Heart right ventricle (tissue), 16 donors: ENCODE measurements around the gene MYH2. TPM values are rescaled to one million over a fixed set of nuclear protein-coding genes. Genes with fewer than 3 reads are reported as not detected.

Experiments used
- ATAC-seq, 8 donors: fragments of 200-7000 bp; cut with Tn5 transposase; one replicate each; pipeline ENCODE4 v1.9.1; 2020; ENCODE audit warnings: mild to moderate bottlenecking in 8 of 8, moderate library complexity in 8 of 8, moderate number of reproducible peaks in 1 of 8
- DNase-seq, 2 donors: peaks; one replicate each; pipeline ENCODE4 v3.0.0-alpha.2; 2020
- H3K27ac ChIP-seq, 10 donors: fragments of 200-600 bp; sonication (generic) in 2 of 10; one replicate each; pipeline versions ENCODE4 v1.5.0 to v1.8.0; 2020 to 2022; ENCODE audit warnings: mild to moderate bottlenecking in 3 of 10
- H3K27me3 ChIP-seq, 7 donors: fragments of 200-600 bp; one replicate each; pipeline ENCODE4 v1.8.0; 2021 to 2022; ENCODE audit warnings: mild to moderate bottlenecking in 2 of 7
- H3K36me3 ChIP-seq, 9 donors: fragments of 200-600 bp; sonication (generic) in 1 of 9; one replicate each; pipeline versions ENCODE4 v1.5.0 to v1.8.0; 2020 to 2022; ENCODE audit warnings: mild to moderate bottlenecking in 2 of 9
- H3K4me1 ChIP-seq, 9 donors: fragments of 200-600 bp; sonication (generic) in 1 of 9; one replicate each; pipeline versions ENCODE4 v1.5.0 to v1.8.0; 2020 to 2022; ENCODE audit warnings: mild to moderate bottlenecking in 4 of 9
- H3K4me3 ChIP-seq, 10 donors: fragments of 200-600 bp; sonication (generic) in 2 of 10; one replicate each; pipeline versions ENCODE4 v1.5.0 to v1.8.0; 2020 to 2022; ENCODE audit warnings: mild to moderate bottlenecking in 7 of 10, moderate library complexity in 2 of 10
- H3K9me3 ChIP-seq, 11 donors: fragments of 200-600 bp in 10 of 11; sonication (generic) in 2 of 11; one replicate each; pipeline versions ENCODE4 v1.5.0 to v1.8.0; 2013 to 2022; ENCODE audit warnings: mild to moderate bottlenecking in 2 of 11, control low read depth in 1 of 11, moderate library complexity in 1 of 11
- WGBS, 2 donors: extraction: QIAGEN DNeasy Blood & Tissue Kit; methylation state at CpG; one replicate each; pipeline ENCODE4 v1.1.7; 2013; ENCODE audit warnings: inconsistent platforms in 1 of 2; 5-methylcytosine and 5-hydroxymethylcytosine counted together
- intact Hi-C, 10 donors: fragments of 100-400 bp; cut with DNase I; formaldehyde crosslinking; loops; one replicate each; pipeline versions ENCODE4 v1.11.1 to v1.14.2; 2022
- polyA plus RNA-seq, 2 donors: library from polyadenylated mRNA; stranded (reverse); fragments of 200-250 nt; gene quantifications; one replicate each; pipeline ENCODE4 v1.2.3, GENCODE V29; 2013
- total RNA-seq, 10 donors: library from RNA; stranded (reverse); fragmentation: NEBNext Ultra II Directional in 3 of 10; extraction: Animal tissue kit (Norgen Biotek cat#: 25700) in 3 of 10; gene quantifications; one replicate each; pipeline versions ENCODE4 v1.2.1 to v1.2.4, GENCODE V29; 2021 to 2023
- TF ChIP-seq, protein P1 (sequence below), 9 donors: fragments of 200-600 bp; sonication (generic) in 2 of 9; IDR thresholded peaks; one replicate each; pipeline versions ENCODE4 v1.5.0 to v1.8.0; 2021 to 2022; ENCODE audit warnings: antibody characterized with exemption in 9 of 9, mild to moderate bottlenecking in 5 of 9, moderate library complexity in 1 of 9
- donor health status: Arrhythmogenic right ventricular cardiomyopathy.
- donor health status: ischemic (EF 13 %, LVEDD 7.1; RV severe dilation, severe dysfunction).
- donor health status: healthy with polysubstance abuse.
- donor health status: DM: no; HTN: yes; CAD: no.
- donor health status: DM: no; HTN: no; CAD: no.
- donor health status: ischemic (EF 25% LVEDD 6.9; RV normal size, moderate dysfunction).
- donor health status: ischemic (EF 25% LVEDD 5.7; RV mildly dilated, moderate dysfunction).
- donor health status: healthy.
- donor health status: DM: yes; HTN: yes; CAD: no.
- donor health status: Ischemic cardiomyopathy.
- donor health status: ischemic (EF 35%, LVEDD 5.7; RV mildly dilated, moderate dysfunction).
- donor health status: nonischemic (EF 11% LVEDD 7.7; RV severe dilation, severe dysfunction).
- donor health status: DM: yes; HTN: yes; CAD: no.
- donor health status: PGD.
- donor health status: ischemic (EF 29% LVEDD 5.4; RV normal size, mild dysfunction).
- donor health status: nonischemic (EF 23%, LVEDD 6.1; RV moderate dilation, normal function).

MYH2 gene
- total and polyA plus RNA-seq, 12 donors: 0.03 to 0.18 (median 0.05) TPM; not detected in 7

DNA sequence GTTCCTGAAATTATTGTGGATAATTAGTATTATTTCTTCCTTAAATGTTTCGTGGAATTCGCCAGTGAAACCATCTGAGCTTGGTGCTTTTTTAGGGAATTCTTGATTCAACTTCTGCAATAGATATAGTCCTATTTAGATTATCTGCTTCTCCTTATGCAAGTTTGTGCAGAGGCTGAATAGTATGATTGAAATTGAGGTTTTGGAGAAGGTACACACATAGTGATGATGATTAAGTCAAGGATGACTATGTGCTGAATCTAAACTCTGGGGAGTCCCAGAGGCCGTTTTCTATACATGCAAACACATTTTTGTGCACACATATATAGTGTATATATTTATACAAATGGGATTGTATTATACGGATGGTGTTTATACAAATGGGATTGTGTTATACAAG is 74.9 kb downstream of the MYH2 start:
- H3K4me3 ChIP-seq: no peak overlapping the region
- no peak for DNase-seq
- no peak overlapping the region for H3K27ac ChIP-seq
- no peaks in the 10 kb centered on the region for H3K4me1 ChIP-seq
- no peaks in the 10 kb centered on the region for H3K9me3 ChIP-seq
- ATAC-seq: no peak
- intact Hi-C loops: no loop called here
- 79 to 84% methylated on average over 4 of the region's 4 CpGs for WGBS, 2 donors
- TF ChIP-seq, protein P1, sequence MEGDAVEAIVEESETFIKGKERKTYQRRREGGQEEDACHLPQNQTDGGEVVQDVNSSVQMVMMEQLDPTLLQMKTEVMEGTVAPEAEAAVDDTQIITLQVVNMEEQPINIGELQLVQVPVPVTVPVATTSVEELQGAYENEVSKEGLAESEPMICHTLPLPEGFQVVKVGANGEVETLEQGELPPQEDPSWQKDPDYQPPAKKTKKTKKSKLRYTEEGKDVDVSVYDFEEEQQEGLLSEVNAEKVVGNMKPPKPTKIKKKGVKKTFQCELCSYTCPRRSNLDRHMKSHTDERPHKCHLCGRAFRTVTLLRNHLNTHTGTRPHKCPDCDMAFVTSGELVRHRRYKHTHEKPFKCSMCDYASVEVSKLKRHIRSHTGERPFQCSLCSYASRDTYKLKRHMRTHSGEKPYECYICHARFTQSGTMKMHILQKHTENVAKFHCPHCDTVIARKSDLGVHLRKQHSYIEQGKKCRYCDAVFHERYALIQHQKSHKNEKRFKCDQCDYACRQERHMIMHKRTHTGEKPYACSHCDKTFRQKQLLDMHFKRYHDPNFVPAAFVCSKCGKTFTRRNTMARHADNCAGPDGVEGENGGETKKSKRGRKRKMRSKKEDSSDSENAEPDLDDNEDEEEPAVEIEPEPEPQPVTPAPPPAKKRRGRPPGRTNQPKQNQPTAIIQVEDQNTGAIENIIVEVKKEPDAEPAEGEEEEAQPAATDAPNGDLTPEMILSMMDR (IDR thresholded peaks at IDR 0.05): no peak
- no peaks in the 10 kb centered on the region for H3K36me3 ChIP-seq
- H3K27me3 ChIP-seq: peaks cover 0 to 3% (median 0%) of the 10 kb centered on the region in 7 donors

DNA sequence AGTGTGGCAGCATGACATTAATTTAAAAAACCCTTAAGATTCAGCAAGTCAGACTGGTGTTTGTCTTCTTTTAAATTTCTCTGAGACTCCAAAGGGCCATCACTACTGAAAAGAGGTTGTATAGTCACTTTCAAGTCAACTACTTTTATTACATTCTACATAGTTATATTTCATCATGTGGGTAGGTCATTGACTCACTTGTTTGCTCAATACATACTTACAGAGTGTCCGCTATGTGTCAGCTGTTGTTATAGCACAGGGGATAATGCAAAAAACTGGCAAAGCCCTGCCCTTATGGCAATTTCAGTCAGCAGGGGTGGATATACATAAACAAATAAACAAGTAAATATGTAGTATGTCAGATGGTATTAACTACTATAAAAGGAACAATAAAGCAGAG is 77.6 kb downstream of the MYH2 start:
- Histone ChIP-seq H3K36me3 (no peaks in the 10 kb centered on the region), H3K27me3 (peaks cover 0 to 3% (median 0%) of the 10 kb centered on the region in 7 donors), H3K4me3 (no peak overlapping the region), H3K4me1 (no peaks in the 10 kb centered on the region), H3K9me3 (no peaks in the 10 kb centered on the region), H3K27ac (no peak overlapping the region)
- 89 to 97% methylated on average over 1 of the region's 1 CpG for WGBS, 2 donors
- ATAC-seq (no peak), DNase-seq (no peak)
- TF ChIP-seq, protein P1 (IDR thresholded peaks at IDR 0.05): no peak
- intact Hi-C loops: no loop called here

Other genes starting within 250 kb of the MYH2 start
- not detected for gene MYH13, start 176.7 kb downstream of the MYH2 start, total RNA-seq
- not detected for gene MYH13, start 176.7 kb downstream of the MYH2 start, polyA plus RNA-seq
- not detected for gene MYH8, start 127.7 kb downstream of the MYH2 start, total RNA-seq
- not detected for gene MYH8, start 127.7 kb downstream of the MYH2 start, polyA plus RNA-seq
- gene MYH4, start 80.1 kb downstream of the MYH2 start, total RNA-seq: not detected
- not detected for gene MYH4, start 80.1 kb downstream of the MYH2 start, polyA plus RNA-seq
- gene MYH1, start 31.1 kb downstream of the MYH2 start, total RNA-seq: under 1 TPM in 2 of 10 donors, not detected in 8; 0.05 to 0.13 TPM
- gene MYH1, start 31.1 kb downstream of the MYH2 start, polyA plus RNA-seq: under 1 TPM in 1 of 2 donors, not detected in 1; 0.03 TPM
- under 1 TPM; 0.12 to 0.97 (median 0.60) TPM for gene MYH3, start 107.7 kb upstream of the MYH2 start, total RNA-seq
- gene MYH3, start 107.7 kb upstream of the MYH2 start, polyA plus RNA-seq: 1 to 10 TPM; 1.2 to 1.4 TPM
- 10 to 100 TPM; 28.5 to 43.4 (median 37.4) TPM for gene SCO1, start 147.9 kb upstream of the MYH2 start, total RNA-seq
- 10 to 100 TPM in 1 of 2 donors, 1 to 10 TPM in 1; 4.5 to 25.7 TPM for gene SCO1, start 147.9 kb upstream of the MYH2 start, polyA plus RNA-seq
- 1 to 10 TPM; 3.6 to 7.3 (median 4.9) TPM for gene ADPRM, start 147.9 kb upstream of the MYH2 start, total RNA-seq
- gene ADPRM, start 147.9 kb upstream of the MYH2 start, polyA plus RNA-seq: 1 to 10 TPM; 3.5 to 3.8 TPM
- 10 to 100 TPM in 2 of 10 donors, 1 to 10 TPM in 8; 3.8 to 13.6 (median 7.6) TPM for gene TMEM220, start 180.4 kb upstream of the MYH2 start, total RNA-seq
- gene TMEM220, start 180.4 kb upstream of the MYH2 start, polyA plus RNA-seq: 10 to 100 TPM in 1 of 2 donors, 1 to 10 TPM in 1; 4.1 to 12.3 TPM